Measurements from ENCODE around the gene EPN2.
"Not testable (repeated sequence)": the region's sequence is repeated elsewhere in the genome, so short reads cannot be mapped to it uniquely, and the experiment has no call there.

EPN2 gene

DNA sequence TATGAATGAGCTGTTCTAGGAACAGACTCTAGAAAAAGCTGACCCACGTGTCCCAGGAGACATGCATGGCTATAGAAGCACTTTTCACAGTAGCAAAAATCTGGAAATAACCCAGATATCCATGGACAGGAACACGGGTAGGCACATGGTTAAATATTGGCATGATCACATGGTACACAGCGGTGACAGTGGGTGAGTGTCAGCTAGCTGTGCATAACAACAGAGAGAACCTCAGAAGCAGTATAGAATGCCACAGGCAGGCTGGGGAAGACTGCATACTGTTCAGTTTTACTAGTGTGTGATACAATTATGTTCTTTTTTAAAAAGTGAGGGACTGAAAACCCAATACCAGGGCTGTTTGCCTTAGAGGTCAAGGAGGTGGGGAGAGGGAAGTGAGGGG is 31.4 kb downstream of the EPN2 start:
- no peak for DNase-seq (ENCODE audit: low read depth in 2 of 2)

DNA sequence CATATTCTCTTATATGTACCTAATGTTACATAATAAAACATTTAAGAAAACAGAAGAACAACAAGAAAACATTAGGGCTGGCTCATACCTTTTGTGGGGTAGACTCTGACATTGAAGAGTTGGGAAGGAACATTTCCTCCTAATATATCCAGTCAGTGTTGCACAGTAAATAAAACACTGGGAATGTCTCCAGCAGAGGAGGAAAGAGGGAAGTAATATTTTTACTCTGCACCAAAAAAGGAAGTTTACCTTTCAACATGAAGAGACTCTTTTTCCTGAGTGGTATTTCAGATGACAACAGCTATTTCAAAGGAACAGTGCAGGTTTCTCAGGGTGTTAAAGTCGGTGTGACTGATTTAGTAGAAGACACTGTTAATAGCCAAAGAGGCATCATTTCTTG is 31.9 kb downstream of the EPN2 start:
- DNase-seq (ENCODE audit: low read depth in 2 of 2) = no peak

DNA sequence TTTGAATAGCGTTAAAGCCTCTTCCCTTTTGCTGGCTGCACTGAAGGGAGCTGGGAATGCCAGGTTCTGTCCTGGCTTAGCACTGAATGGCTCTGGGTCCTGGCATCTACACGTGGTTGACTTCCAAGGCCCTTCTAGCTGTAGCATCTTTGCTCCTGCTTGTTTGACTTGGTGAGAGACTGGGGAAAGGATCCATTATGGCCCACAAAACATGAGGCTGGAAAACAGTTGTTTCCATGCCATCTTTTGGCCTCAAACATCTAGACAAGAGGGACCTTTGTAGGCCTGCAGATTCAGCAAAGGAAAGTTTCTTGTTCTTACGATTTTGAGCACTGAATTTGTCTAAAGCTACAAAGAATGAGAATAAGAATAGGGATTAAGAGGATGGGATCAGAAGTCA is 32.5 kb downstream of the EPN2 start:
- DNase-seq (ENCODE audit: low read depth in 2 of 2) = no peak

DNA sequence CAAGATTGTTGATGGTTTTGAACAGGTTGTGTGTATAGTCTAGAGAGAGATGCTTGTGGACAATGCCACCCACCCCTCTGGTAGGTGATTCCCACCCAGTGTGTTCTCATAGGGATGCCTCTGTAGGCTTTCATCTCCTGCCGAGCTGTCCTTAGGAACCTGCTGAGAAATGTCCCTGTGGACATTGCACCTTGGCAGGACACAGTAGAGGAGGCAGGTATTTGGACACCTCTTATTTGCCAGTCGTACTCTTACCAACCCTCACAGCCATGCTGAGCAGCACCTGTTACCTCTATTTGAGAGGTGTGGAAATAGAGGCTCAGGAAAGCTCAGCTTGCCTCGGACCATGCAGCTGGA is 33.2 kb downstream of the EPN2 start:
- DNase-seq (ENCODE audit: low read depth in 2 of 2) = no peak

DNA sequence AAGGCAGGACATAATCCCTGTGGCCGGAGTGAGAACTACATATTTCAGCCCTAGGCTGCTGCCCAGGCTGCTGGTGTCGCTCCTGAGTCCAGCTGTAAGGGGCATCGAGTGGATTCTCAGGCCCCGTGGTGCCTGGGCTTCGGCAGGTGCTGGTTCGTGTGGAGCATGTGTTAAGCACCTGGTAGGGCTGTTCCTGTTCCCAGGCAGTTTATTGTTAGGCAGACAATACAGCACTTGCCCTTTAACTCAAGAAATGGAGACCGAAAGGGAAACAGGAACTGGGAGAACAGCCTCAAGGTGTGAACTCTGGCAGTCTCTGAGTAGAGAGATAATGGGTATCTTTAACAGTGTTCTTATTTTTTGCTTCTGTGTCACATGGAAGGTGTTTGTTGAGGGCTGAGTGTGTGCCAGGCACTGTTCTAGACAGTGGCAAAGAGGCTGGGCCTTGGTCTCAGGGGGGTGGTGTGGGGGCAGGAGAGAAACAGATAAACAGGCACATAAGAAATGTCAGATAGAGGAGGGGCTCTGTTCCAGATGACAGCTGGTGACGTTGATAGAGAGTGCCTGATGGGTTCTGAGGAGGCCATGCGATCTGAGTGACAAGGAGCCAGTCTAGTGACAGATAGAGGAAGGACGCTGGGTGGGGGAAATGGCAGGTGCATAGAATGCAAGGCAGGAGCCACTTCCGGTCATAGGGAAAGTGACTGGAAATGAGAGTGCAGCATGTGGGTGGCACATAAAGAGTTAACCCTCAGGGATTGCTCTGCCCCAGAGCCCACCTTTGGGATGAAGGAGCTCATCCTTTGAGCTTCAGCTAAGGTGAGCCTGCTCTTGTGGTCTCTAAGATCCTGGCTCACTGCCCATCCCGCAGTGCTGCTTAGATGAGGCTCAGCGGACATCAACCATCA is 33.8 kb downstream of the EPN2 start:
- no peak for DNase-seq (ENCODE audit: low read depth in 2 of 2)

DNA sequence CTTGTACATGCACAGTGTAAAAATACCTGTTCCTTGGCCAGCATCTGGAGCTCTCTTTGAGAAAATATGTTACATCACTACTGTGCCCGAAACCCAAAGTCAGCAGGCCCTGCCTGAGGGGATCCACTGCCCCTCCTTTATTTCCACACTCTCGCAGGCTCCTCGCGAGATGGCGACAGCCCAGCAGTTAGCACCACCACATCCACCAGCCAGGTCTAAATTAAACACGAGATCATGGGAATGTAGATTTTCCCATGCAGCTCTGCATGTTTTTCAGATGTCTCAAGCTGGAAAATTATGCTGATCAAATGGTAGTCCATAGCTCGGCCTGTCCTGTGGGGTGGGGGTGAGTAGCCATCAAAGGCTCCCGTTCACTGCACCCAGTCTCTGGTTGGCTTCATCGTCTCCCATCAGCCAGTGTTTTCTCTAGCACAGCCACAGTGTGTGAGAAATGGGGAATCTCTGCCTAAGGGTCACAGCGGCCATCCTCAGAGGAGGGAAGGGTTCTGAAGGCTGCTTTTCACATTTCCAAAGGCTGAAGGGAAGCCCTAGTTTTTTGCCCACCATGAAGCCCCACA is 34.7 kb downstream of the EPN2 start:
- DNase-seq (ENCODE audit: low read depth in 2 of 2) = no peak

DNA sequence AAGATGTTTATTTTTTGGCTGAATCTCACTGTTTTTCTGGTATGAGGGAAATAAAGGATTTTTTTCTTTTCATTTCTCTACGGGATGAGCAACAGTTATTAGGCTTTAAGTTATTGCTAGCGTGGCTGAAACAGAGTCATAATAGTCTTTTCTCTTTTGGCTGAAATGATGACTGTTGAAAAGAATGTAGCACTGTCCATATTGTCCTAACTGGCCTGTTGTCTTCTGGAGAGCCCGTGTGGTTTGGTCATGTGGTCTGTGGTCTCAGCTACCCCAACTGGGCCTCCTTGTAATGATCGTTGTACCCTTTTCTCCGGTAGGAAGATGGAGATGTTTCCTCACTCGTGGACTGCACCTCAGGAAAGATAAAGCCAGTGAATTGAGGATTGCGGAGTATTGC is 36.6 kb downstream of the EPN2 start:
- no peak for DNase-seq (ENCODE audit: low read depth in 2 of 2)

DNA sequence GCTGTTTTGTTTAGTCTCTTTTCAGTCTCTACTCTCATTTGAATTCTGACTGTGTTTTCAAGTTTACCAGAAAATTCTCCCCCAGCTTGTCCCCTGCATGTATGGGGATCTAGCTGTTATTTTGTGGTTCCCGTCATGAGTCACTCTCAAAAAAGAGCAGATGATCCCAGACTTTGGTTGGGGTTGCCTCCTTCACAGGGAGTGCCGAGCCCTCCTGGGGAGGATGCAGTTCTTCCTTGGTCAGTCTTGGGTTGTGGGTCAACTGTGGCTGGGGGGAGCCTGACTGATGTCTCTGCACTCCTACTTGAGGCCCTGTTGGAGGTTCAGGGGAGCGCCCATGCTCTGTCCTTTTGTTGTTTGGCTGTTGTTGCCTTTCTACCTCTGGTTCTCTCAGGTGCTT is 37.7 kb downstream of the EPN2 start:
- no peak for DNase-seq (ENCODE audit: low read depth in 2 of 2)

DNA sequence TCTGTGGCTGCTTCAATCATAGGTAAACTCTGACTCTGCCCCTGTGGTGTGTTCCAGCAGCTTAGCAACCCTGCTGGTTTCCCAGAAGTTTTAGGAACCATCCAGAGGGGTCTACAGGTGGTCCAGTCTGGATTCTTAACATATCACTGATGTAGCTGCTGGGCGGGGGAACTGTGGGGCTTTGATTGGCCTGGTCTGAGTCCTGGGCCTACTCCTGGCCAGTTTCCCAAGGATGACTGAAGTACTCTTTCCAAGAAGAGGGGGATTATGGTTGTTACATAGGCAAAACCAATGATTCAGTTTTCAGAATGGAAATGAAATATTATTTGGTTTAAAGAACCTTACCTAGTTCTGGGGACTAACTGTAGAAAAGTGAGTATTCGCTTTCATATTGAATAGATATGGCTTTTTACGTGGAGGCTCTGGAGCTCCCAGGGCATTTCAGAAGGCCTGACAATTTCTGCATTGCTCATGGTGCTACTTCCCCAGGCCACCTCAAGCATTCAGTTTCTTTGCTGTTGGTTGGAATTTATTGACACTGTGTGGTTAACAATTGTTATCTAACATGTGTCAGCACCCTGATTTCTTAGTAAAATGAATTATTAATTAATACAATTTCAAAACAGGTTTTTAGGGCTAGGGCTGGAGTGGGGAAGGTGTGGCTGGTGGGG is 38.4 kb downstream of the EPN2 start:
- DNase-seq (ENCODE audit: low read depth in 2 of 2) = no peak

DNA sequence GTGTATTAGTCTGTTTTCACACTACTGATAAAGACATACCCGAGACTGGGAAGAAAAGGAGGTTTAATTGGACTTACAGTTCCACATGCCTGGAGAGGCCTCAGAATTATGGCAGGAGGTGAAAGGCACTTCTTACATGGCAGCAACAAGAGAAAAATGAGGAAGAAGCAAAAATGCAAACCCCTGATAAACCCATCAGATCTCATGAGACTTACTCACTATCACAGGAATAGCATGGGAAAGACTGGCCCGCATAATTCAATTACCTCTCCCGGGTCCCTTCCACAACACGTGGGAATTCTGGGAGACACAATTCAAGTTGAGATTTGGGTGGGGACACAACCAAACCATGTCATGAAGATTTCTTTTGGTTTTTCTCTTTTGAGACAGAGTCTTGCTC is 41.1 kb downstream of the EPN2 start:
- not testable (repeated sequence) for DNase-seq (ENCODE audit: low read depth in 2 of 2)

DNA sequence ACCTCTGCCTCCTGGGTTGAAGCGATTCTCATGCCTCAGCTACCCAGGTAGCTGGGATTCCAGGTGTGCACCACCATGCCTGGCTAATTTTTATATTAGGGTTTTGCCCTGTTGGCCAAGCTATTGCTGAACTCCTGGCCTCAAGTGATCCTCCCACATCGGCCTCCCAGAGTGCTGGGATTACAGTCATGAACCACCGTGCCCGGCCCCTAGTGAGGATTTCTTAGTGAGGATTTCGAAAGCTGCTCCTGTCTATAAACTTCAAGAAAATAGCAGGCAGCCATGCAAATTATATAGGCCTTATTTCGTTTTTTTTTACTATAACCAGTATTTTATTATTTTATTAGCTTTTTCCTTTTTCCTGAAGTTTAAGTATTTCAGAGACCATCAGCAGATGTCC is 41.6 kb downstream of the EPN2 start:
- DNase-seq (ENCODE audit: low read depth in 2 of 2) = no peak

DNA sequence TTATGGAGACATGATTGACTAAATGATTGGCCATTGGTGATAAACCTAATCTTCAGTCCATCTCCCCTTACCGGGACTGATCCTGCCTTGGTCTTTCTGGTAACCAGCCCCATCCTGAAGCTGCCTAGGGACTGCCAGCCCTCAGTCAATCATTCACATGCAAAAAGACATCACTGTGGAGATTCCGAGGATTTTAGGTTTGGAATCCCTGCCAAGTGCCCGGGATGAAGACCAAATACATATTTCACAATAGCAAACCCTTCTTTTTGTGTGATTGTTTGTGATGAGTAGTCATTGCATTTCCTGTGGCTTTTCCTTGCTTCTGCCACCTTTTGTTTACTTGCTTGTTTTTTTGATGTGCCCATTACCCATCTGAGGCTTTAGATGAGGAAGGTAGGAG is 44.0 kb downstream of the EPN2 start:
- DNase-seq (ENCODE audit: low read depth in 2 of 2) = no peak

DNA sequence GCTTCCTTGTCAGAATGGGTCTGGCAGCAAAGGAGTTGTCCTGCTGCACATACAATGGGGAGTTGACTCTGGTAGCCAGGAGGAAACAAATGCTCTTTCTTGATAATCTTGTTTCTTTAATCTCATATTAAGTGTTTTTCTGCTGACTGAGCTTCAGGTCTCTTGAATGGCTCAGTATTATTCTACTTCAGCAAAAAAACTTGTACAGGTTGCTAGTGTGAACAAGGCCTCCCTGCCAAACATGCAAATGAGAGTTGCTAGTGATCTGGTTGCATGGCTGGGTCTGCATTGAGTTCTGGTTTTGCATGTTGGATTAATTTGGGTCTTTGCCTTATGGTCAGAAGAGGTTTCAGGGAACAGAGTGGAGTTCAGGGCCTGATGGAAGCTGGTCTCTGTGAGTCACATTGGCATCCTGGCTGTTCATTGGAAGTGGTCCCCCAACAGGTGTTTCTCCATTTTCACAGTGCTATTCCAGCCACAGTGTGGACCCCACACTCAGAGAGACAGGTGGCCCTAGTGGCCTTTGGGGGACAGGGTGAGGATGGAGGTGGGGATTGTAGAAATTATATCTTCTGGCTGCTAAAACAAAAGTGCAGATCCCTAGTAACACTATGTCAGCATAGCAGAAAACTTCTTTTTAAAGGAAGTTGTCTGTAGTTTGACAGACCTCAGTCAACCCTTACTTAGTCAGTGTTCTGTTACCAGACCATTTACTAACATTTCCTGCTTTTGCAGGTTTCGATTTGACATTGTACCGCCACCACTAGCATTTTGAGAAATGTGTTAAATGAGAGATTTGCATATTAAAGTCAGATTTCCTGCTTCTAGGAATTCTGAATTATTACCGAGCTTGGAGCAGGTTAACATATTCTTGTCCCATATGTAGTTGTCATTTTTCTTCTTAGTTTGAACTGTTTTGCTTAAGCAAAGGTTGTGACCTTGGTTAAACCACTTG is 47.1 kb downstream of the EPN2 start:
- DNase-seq (ENCODE audit: low read depth in 2 of 2) = no peak

DNA sequence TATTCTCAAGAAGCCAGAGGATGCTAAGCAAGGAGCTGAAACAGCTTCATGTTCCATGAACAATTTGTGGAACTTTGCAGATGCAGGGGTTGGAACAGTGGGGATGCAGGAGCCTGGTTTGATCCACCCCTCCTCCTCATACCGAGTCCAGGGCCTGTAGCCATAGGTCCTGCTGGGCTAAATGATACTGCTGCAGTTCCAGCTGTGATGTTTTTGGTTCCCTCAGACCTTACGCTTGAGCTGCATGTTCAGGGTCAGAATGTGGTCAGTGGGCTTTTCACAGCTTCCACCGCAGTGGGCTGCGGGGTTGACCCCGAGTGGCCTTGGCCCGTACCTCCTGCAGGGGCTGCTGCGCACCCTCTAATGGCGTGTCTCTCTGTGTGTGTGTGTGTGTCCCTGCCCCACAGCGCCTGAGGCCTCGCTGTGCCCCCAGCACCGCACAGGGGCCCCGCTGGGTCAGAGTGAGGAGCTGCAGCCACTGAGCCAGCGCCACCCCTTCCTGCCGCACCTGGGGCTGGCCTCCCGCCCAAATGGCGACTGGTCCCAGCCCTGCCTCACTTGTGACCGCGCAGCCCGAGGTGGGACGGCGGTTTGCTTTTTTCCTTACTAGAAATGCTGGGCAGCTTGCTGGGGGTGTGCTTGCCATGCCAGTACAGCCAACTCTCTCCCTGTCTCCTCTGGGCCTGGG is 48.2 kb downstream of the EPN2 start:
- DNase-seq (ENCODE audit: low read depth in 2 of 2) = no peak

DNA sequence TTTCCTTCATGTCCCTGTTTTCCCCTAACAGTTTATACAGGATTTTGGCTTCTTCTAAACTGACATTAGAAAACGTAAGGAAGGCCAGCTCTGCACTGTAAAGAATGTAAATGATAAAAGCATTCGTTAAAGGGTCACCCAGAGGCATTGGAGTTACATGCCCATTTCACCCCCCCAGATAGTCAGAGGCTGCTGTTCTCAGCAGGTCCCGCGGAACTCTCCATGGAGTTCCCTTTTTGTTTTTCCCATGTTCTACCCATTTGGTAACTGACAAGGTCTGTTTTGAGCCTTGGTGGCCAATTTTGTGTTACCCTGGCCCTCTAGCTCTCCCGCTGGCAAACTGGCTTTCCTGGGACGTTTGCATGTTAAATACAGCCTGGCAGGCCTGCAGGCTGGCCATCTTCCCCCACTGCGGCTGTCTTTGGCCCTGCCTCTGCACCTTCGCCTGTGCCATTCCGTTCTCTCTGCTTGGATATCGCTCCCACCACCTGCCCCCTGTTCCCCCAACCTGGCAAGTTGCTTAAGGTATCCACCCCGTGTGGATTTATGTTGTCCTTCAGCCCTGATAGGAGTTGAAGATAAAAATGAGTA is 49.7 kb downstream of the EPN2 start:
- DNase-seq (ENCODE audit: low read depth in 2 of 2) = no peak

DNA sequence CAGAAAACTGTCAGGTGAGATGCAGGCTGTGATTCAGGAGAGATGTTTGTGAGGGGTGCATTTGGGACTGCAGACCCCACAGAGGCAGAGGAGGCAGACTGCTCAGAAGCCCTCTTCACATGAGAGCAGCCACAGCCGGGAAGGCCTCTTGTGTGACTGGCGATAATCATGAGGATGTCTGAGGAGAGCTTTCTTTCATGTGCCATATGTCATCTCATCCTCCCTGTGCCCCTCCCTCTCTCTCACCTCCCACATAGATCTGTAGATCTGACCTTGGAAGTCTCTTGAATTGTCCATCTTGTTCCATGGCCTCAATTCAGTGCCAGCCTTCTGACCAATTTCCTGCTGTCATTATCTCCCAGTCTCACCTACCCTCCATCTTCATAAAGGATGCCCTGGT is 50.5 kb downstream of the EPN2 start:
- DNase-seq (ENCODE audit: low read depth in 2 of 2) = no peak

DNA sequence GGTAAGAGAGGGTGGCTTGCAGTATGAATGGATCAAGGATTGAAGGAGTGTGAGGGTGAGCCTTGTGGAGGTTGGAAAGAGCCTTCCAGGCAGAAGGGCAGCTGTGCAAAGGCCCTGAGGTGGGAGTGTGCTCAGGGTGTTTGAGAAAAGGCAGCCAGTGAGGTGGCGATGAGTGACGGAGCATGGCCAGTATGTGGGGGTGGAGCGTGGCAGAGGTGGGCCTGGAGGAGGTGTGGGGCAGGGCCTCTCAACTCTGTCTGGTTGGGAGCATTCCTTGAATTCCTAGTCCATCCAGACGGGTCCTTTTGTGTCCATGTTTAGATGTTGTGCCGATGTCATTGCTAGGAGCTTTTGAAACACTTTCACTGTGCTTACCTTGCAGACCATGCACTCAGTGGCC is 51.3 kb downstream of the EPN2 start:
- DNase-seq (ENCODE audit: low read depth in 2 of 2) = no peak

DNA sequence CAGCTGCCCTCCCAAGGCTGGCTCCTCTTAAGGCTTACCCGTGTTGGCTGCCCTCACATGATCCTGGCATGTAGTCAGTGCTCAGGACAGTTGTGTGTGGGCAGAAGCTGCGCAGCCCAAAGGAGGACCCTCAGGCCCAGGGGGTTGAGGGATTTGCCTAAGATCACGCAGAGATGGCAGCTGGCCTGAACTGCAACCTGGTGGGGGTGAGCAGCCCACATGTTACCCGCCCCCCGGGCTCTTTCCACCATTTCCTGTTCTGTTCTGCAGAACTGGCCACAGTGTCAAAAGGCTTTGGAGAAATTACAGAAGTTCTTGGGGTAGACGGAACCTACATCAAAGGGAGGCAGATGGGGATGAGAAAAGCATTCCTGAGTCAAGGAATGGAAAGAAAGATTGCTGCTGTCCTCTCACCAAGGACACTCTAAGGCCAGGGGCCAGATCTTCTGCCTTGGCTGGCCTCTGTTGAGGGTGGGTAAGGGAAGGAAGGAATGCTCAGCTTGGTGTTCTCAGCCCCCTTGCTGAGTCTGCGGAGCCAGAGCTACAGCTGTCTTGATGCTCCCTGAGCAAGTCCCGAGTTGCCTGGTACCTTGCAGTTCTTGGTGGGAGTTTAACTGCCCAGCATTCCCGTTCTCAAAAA is 53.0 kb downstream of the EPN2 start:
- no peak for DNase-seq (ENCODE audit: low read depth in 2 of 2)

DNA sequence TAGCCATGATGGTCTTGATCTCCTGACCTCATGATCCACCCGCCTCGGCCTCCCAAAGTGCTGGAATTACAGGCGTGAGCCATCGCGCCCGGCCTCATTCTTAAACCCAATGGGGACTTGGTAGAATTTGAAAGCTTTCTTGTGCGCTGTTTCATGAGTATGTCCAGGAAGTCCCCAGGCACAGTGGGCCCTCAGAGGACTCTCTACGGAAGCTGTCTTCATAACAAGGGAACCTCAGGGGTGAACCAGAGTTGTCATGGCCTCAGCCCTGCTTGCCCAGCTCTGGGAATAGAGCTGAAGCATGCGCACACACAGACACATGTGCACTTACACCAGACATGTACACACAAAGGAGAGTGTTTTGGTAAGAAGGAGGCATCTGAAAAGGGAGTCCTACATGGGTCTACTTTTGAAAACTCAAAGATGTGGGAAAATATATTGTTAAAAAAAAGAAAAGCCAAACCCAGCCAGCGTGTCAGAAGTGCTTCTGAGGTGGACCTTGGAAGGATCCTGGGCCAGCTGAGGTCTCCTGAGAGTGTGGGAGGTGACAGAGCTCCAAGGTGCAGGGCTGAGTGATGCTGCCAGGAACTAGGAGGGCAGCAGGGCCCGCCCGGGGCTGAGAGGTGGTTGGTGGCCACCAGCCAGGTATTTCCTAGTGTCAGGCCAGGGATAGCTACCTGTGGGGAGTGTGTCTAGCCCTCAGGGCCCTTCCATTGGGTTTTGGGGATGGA is 54.6 kb downstream of the EPN2 start:
- no peak for DNase-seq (ENCODE audit: low read depth in 2 of 2)

DNA sequence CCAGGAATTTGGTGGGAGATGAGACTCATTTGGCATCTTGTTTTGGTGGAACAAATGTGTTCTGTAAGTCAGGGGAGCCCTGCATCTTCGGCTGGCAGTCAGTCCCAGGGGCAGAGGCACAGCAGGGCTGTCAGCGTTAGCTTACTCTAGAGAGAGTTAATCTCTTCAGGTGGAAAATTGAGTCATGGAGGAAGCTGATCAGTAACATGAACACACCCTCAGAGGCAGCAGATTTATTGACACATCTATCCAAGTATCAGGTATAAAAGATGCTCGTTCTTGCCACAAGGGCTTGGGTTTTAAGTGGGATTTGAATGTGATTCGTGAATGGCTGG is 55.2 kb downstream of the EPN2 start:
- no peak for DNase-seq (ENCODE audit: low read depth in 2 of 2)

All from stimulated activated CD4-positive, alpha-beta T cell treated with anti-CD3 and anti-CD28 coated beads, Interleukin-4, amount 100 ng/mL, for 48 hours (primary cell).